Hematopoietic multipotent progenitor cell treated with erythropoietin and hydrocortisone succinate and interleukin-3 and kit ligand, for 4 days (in vitro differentiated cells): ENCODE measurements around the gene TMEM218.

ENCODE experiments used
- DNase-seq: peaks from one replicate; pipeline ENCODE4 v3.0.0-alpha.2; 2015

TMEM218 gene

DNA sequence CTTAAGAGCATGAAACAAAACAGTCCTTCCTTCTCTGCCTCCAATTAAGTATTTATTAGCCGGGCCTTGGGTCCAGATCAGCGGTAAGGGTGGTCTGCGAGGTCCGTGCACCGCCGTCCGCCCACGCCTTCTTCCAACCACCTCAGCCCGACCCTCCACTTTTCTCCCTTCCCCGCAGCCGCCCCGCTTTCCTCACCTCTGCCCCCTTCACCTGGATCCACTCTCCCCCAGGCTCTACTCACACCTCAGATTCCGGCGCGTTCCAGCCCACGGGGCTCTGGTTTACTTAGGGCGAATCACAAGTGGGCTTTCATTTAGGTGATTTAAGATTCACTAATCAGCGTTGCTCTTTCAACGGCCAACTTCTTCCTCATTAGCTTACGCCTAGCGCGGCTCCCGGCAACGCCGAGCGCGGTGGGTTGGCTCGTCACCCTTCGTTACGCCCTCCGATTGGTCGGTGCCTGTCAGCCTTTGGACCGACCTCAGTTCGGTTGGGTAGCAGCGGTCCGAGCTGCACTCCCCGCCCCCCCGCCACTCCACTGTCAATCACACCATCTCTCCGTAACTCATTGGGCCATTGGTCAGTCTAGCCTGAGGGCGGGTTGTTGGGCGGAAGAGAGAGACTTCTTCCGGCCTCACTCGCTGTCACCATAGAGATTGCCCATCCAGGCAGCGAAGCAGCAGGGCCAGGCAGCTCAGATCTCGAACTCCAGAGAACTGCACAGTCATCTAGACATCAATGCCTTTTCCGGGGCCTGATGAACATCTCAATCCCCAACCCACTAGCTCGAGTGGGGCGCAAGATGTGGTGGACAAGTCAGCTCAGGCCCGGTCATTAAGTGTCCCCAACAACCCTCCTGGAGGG is at the start of gene TMEM218:
TSS of gene TMEM218 (minus strand) at position 284 of the 865 bp plus-strand sequence. CDS start 9,385 bp downstream, outside the sequence.
- peak; percentile 99 for DNase-seq

DNA sequence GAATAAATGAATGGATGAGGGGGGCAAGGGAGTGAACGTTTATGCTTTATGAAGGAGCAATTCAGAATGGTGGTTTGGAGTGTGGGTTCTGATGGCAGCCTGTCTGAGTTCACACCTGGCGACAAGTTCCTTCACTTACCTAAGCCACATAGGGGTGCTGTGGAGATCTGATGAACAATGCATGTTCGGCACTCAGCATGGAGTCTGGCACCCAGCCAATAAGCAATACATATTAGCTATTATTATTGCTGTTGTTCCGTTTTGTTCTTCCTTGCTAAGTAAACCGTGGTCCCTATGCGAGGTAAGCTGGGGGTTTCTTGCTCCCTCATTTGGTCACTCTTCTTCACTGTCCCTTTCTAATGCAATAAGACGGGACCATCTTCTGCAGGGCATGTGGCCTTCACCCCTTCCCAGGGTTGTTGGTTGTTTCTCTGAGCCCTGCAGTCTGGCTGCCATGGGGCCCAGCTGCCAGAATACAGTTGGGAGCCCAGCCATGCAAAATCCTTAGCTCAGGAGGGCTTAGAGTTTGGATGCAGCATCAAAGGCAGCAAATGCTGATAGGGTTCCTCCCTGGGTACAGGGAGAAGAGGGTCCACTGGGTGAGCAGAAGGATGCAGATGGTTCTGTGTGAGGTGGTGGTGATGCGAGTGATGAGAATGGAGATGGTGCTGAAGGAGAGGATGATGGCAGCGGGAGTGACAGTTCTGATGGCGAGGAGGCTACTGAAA is 46.7 kb upstream of the TMEM218 start:
- no peak for DNase-seq

DNA sequence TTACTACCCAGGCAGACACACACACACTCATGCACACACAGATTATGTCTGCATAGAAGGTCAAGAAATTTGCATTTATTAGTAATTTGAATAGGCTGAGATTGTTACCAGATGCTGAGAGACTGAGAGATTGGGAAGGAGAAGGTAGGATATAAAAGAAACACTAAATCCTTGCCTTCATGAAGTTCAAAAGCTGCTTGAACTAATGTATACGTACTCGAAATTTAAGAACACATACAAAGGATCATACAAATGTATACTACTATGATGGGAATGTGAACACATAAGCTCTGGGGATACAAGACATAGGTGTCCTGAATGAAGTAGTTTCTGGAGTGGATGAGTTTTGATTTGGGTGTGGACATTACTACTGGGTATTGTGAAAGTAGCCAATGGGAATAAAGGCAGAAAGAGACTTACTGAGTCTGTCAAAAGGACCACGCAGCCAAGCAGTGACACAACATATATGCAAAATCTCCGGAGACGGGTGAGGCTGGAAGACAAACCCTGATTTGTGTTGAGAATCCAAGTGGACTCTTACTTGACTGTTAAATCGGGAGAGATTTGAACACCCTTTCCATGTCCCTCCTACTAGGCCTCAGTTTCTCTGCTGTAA is 45.8 kb upstream of the TMEM218 start:
- DNase-seq: no peak

DNA sequence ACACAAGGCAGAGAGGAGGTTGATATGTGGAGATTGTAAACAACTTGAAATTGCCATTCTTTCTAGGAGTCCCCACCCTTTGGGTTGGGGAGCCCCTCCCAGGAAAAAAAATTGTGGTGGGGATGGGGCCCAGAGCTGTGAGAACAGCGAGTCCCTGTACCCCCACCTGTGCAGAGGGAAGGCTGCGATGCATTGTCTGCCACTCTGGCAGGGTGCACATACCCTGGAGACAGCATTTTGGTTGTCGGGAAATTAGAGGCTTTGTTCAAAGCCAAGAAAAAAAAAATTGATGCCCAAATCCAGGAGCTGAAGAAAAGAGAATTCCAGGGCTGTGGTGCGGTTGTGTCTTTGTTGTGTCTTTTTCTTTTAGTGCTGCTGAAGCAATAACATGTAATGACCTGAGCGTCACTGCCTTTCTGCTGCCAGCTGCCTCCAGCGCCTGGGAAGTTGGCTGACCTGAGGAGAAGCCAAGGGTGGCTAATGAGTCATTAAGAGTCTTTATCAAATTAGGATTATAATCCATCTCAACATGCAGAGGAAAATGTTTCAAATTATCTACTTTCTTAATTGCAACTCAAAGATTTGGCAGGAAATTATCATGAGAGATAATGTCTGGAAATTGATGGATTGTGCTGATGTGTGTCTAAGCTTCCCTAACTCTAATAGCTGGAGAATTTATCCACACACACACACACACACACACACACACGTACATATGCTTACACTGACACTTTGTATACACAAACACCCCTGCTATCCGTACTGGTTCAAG is 45.1 kb upstream of the TMEM218 start:
- DNase-seq: no peak

DNA sequence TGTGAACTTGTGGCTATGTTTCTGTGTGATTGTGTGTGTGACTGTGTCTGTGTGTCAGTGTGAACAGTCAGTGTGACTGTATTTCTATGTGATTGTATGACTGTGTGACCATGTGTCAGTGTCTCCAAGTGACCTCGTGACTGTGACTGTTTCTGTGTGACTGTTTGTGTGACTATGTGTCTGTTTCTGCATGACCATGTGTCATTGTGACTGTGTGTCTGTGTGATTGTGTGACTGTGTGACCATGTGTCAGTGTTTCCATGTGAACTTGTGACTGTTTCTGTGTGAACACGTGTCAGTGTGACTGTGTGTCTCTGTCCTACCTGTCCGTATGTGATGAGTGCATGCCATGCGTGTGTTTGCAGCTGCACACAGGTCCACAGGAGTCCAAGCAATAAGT is 44.3 kb upstream of the TMEM218 start:
- no peak for DNase-seq

DNA sequence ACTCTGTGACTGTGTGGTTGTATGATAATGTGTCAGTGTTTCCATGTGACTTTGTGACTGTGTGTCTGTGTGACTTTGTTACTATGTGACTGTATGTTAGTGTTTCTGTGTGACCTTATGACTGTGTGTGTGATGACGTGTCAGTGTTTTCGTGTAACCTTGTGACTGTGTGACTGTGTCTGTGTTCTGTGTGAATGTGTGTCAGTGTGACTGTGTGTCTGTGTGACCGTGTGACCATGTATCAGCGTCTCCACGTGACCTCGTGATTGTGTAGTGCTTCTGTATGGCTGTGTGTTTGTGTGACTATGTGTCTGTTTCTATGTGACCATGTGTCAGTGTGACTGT is 43.6 kb upstream of the TMEM218 start:
- no peak for DNase-seq

DNA sequence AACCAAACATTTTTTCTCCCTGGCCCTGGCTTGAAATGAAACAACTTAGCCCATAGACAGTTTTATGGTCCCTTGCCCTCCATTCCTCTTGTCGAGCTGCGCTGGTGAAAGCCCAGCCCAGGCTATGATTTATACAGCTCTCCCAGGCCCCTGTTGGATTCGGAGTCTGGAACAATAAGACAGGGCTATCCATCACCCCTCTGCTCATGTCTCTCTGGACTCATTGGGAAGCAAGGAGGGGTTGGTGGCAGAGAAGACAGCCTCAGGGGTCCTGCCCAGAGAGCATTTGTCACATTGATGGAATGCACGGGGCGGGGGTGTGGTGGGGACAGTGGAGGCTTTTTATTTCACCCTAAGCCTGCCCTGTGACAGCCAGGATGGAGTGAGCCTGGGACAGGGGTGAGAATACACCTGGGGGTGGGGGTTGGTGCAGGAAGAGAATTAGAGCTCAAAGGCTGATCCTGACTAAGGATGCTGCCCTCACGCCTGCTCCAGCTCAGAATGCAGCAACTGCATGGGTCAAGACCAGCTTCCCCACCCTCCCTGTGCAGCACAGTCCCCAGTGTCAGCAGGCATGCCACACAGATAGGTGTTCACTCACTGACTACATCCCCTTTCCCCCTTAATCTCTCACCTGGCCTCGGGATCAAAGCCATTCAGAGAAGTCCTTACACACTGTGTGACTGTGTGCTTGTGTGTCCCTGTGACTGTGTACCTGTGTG is 43.1 kb upstream of the TMEM218 start:
- DNase-seq: no peak

DNA sequence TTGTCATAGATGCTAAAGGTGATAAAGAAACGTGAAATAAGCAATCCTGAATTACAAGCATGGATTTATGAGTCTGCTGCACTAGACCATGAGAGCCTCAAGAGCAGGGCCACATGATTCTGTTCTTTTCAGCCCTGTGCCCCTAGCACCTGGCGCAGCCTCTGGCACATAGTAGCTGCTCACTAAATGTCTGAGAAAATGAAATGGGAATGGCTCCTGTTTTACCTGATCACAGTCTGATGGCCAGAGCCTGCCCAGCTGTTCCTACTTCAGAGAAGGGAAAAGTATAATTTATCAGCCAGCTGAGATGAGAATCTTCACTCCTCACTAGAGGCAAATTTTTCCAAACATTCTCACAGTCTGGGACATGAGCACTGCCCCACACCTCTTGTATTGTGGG is 42.4 kb upstream of the TMEM218 start:
- no peak for DNase-seq

DNA sequence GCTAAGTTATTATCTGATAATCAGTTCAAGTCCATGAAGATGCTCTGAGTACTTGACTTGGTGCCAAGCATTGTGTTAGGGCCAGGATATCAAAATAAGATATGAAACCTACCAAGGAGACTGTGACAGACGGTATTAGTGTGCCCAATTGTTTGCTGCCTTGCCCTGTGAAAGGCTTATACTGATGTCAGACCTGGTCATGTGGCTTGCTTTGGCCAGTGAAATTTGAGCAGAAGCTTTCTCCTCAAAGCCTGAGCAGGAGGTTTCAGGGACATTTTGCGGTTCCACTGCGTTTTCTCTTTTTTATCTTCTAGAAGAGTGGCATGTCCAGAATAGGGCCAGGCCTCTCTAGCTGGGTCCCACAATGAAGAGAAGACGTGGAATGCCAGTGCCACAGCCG is 37.3 kb upstream of the TMEM218 start:
- DNase-seq: no peak

DNA sequence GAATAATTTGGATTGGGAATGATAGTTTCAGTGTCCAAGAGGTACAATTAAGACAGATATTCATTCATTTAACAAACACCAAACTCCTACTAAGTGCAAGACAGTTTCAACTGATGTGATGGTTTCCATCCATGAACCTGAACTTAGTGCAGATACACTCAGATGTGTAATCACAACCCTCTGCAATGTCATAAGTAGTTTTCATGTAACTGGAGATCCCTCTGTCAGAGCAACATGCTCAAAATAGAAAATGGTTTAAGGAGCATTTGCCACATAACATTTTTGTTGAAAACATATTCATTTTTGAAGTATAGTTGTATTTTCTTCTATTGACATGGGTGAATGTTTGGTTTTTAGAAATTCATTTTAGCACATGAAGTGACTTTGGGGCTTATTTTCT is 36.6 kb upstream of the TMEM218 start:
- no peak for DNase-seq

DNA sequence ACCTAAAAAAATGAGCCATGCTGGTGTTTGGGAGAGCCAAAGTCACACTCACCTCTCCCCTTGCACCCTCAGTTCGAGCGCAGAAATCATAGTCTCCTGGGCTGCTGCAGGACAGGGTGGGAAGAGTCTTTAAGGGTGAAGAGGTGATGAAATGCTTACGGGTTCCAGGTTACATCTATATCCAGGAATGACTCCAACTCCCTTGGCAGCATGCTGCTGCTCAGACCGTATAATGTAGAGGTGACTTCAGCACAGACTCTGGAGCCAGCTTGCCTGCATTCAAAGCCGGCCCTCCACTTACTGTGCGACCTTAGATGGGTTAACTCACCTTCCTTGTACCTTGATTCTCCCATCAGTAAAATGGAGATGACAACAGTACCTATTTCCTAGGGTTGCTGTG is 35.9 kb upstream of the TMEM218 start:
- no peak for DNase-seq

DNA sequence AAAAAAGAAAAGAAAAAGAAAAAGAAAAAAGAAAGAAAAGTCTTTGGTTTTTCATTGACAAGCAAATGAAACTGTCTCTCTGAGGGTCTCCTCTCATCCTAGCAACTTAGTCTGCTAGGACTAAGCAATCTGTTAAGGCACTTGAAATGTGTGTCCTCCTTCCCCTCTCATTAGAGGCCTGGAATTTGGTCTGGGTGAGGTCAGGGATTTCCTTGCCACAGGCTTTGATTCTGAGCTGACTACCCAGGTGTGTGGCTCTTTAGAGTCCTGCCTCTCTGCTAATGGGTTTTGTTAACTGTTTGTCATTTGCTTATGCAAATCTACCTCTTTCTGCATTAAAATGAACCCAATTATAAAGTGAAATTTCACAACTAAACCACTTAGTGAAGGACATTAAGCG is 34.8 kb upstream of the TMEM218 start:
- DNase-seq: no peak

DNA sequence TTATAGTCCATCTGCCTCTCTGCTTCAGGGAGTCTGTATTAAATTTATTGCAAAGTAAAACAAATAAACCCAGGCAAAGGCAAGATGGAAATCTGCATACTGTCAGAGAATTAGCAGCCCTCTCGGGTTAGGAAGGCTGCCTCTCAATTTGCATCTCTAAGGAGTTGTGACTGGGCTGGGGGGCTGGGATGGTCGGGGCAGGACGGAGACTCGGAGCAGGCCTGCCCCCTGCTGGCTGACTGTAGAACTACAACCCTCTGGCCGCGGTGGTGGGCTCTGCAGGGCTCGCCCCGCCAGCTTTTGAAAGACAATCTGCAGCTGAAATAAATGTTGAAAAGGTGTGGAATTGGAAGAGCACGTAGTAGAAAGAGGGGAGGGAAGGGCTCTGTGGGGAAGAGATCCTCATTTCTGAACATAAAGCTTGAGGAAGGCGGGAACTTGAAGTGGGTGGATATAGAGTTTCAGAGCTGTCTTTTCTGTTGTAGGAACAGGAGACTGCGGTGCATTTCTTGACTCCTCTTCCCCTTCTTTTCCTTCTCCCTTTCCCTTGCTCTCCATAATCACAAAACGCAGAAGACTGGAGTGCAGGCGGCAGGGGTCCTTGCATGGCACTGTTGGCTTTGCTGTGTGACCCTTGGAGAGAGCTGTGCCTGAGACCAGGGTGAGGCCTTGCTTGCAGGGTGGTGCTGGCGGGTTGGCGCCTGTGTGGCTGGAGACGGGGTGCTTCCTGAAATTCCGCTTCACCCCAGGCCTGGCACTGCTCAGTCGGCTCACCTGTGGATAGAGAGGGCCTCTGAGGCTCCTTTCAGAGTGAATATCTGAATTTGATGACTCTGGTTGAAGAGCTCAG is 30.5 kb upstream of the TMEM218 start:
- peak; percentile 64 for DNase-seq

DNA sequence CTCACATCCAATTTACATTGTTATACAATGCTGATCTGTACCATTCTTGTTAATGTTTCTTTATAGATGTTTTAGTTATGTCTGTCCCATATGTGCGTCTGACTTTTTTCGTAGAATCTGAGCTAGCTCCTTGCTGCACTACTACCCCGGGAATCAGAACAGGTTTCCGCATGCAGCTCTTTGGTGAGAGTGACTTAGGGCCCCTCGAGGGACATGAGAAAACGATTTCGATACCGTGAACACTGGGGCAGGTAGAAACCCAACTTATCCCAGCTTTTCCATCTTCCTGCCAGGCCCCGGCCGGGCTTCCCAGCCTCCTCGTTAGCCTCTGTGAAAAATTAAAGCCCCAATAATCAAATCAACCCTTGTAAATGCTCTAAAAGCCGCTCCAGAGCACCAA is 29.8 kb upstream of the TMEM218 start:
- DNase-seq: no peak

DNA sequence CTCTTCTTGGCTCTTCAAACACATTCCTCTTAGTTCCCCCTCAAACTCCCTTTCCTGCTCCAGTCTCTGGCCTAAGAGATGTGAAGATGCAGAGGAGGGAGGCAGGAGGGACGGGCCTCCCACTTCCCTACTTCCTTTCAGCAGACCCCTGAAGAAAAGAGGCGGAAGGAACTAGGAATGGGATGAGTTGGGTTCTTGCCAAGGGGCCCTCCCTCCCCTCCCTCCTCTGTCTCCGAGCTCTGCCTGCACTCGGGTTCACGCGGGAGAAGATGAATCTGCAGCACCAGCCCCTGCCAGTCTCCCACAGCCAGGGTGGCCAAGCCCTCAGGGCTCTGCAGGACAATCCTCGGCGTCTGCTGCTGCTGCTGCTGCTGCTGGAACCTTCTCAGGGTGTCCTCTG is 28.8 kb upstream of the TMEM218 start:
- no peak for DNase-seq

DNA sequence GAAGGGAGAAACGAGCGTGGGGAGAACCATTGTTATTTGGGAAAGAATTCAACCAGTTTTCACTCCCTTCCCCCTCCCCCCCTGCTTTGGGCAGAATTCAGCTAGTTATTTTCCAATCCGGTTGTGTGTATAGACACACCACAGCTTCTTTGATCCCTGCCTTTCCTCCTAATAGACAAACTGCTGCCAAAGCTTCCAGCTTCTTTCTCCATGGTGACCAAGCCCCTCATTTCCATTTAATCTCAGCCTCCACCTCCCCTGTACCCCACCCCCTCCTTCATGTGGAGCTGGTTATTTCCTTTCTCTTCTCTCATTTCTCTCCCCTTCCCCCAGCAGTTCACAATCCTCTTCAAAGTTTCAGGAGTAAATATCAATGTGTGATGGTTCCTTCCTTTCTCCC is 28.4 kb upstream of the TMEM218 start:
- no peak for DNase-seq

DNA sequence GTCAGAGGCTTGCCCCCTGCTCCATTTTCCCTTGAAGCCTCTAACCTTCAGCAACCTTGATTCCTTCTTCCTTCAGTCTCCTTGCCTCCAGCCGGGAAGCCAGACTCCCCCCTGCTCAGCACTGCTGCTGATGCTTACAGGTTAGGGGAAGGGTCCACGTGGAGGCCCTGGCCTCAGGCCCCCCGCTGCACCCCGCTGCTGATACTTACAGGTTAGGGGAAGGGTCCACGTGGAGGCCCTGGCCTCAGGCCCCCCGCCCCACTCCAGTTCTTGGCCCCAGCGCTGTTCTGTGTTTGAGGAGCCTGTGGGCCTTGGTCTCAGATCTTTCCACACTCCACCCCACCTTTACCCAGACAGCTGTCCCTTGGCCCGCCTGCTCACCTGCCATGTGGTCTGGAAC is 27.5 kb upstream of the TMEM218 start:
- DNase-seq: no peak

DNA sequence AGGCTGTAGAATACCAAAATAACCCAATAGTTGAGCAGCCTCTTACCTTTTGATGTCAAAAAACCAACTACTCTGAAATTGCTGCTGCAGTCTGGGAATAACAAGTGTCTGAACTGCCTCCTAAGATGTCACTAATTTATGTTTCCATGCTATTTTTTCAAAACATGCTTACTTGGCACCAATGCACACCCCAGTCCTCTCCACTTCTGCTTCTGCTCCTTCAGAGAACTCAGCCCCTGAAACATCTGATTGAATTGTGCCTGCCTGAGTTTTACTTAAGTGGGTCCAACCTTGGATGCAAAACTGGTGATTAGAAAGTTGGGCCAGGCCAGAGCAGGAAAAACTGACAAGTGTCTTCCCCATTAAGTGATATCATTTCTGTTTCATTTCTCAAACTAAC is 24.6 kb upstream of the TMEM218 start:
- no peak for DNase-seq

DNA sequence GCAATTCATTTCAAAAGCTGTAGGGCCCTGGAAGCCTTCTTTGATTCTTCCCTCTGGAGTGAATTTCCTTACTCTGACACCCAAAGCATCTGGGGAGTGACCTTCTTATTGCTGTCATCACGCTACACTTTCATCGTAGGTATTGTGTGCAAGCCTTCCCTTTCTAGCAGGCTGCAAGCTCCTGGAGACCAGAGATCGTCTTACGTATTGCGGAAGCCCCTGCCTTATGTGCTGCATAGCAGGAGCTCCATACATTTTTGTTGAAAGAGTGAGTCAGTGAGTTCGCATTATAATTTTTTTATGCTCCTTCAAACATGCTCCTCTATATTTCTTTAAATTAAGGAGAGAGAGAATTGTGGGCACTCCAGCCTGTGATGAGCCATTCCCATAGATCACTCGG is 21.2 kb upstream of the TMEM218 start:
- no peak for DNase-seq

DNA sequence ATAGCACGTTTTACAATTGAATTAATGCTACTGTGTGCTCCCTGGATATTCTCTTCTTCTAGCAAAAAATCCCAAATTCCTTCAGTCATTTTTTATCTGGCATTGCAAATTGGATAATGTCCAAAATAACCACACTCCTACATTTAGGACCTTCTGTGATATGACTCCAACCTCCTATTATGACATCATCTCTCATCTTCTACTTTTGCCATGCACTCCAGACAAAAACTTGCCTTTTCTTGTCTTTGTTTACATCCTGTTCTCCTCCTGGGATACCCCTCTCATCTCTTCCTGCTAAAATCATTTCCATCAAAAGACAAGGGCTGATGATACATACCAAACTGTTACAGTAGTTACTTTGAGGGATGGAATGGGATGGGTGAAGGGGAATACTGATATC is 20.6 kb upstream of the TMEM218 start:
- no peak for DNase-seq

DNA sequence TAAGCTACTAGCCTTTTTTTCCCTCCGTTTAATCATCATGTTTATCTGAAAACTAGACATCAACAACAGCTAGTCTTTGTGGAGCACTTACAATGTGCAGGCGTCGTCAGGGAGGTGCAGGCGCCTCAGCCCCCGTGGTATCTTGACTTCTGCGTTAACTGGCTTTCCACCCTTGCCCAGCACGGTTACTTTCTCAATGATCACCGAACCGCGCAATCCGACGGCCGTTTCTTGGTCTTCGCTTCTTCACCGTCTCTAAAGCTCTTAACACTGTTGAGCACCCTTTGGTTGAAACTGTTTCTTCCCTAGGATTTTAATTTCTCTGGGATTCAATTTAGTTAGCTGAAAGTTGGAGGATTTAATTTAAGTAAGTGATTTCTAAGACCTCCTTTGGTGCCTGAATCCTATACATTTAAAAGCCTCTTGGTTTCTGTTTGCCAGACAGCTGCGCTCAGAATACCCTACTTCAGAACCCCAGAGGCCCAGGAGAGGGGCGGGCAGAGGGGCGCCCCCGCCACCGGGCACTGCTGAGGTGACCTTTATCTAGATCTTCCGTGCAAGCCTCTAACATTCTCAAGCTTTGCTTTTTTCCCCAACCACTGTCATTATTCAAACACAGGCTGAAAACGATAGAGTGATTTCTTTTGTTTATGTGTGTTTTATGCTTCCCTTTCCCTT is 18.0 kb upstream of the TMEM218 start:
- DNase-seq: no peak
